Keratinocyte (primary cell): Measurements from ENCODE around the gene SLCO3A1. TPM values are rescaled to one million over a fixed set of nuclear protein-coding genes. Genes with fewer than 3 reads are reported as not detected.

ENCODE experiments used
- DNase-seq: peaks from one replicate; pipeline ENCODE4 v3.0.0-alpha.2; 2011; ENCODE audit warnings: low read depth, missing footprints, low spot score
- FAIRE-seq: peaks from 2 replicates; lab custom pipeline; 2011; peaks lifted over from hg19 to GRCh38; lab: Jason Lieb, UNC
- H2AFZ ChIP-seq: 2 replicates; pipeline ENCODE4 v1.6.0; 2012; ENCODE audit warnings: low read length, control low read depth, inconsistent platforms; ENCODE audit not compliant: control insufficient read depth
- H3K27ac ChIP-seq: 2 replicates; pipeline ENCODE4 v1.5.1; 2011; ENCODE audit warnings: low read length; ENCODE audit not compliant: control insufficient read depth, insufficient read depth
- H3K27me3 ChIP-seq: 3 replicates; pipeline ENCODE4 v1.6.0; 2011; ENCODE audit warnings: low read length; ENCODE audit not compliant: control insufficient read depth, insufficient read depth; ENCODE audit errors: extremely low read depth
- H3K36me3 ChIP-seq, 2 experiments: 2 replicates in 1 of 2; 3 replicates in 1 of 2; pipeline ENCODE4 v1.5.1; 2011; ENCODE audit warnings: low read length in 2 of 2, mild to moderate bottlenecking in 1 of 2; ENCODE audit not compliant: control insufficient read depth in 2 of 2, insufficient read depth in 2 of 2; ENCODE audit errors: extremely low read depth in 1 of 2
- H3K4me1 ChIP-seq: 3 replicates; pipeline ENCODE4 v1.5.1; 2011; ENCODE audit warnings: low read length; ENCODE audit not compliant: control insufficient read depth, insufficient read depth; ENCODE audit errors: extremely low read depth
- H3K4me2 ChIP-seq: 3 replicates; pipeline ENCODE4 v1.6.0; 2011; ENCODE audit warnings: low read depth, low read length; ENCODE audit not compliant: control insufficient read depth, insufficient read depth; ENCODE audit errors: extremely low read depth
- H3K4me3 ChIP-seq, 3 experiments: fragments of 200-600 bp in 1 of 3; sonication (generic) in 1 of 3; 2 replicates in 2 of 3; 3 replicates in 1 of 3; pipeline ENCODE4 v1.5.1; 2011 to 2016; ENCODE audit warnings: low read length in 3 of 3, mild to moderate bottlenecking in 3 of 3, control low read depth in 2 of 3, inconsistent platforms in 1 of 3, low read depth in 1 of 3, mixed read lengths in 1 of 3, mixed run types in 1 of 3, moderate library complexity in 1 of 3; ENCODE audit not compliant: control insufficient read depth in 2 of 3, insufficient read depth in 2 of 3; ENCODE audit errors: extremely low read depth in 1 of 3
- H3K79me2 ChIP-seq: 2 replicates; pipeline ENCODE4 v1.6.0; 2012; ENCODE audit warnings: low read length; ENCODE audit not compliant: control insufficient read depth, insufficient read depth
- H3K9ac ChIP-seq: 3 replicates; pipeline ENCODE4 v1.6.0; 2011; ENCODE audit warnings: low read length; ENCODE audit not compliant: control insufficient read depth, insufficient read depth; ENCODE audit errors: extremely low read depth
- H3K9me1 ChIP-seq: 3 replicates; pipeline ENCODE4 v1.6.0; 2011; ENCODE audit warnings: low read length; ENCODE audit not compliant: control insufficient read depth, insufficient read depth; ENCODE audit errors: extremely low read depth
- H3K9me3 ChIP-seq: 2 replicates; pipeline ENCODE4 v1.5.1; 2012; ENCODE audit warnings: low read depth, low read length; ENCODE audit not compliant: control insufficient read depth
- H4K20me1 ChIP-seq: 3 replicates; pipeline ENCODE4 v1.6.0; 2011; ENCODE audit warnings: low read length; ENCODE audit not compliant: control insufficient read depth, insufficient read depth; ENCODE audit errors: extremely low read depth
- CTCF ChIP-seq, 3 experiments: IDR thresholded peaks in 1 of 3; conservative IDR thresholded peaks in 1 of 3; optimal IDR thresholded peaks in 1 of 3; 2 replicates in 2 of 3; 3 replicates in 1 of 3; pipeline versions ENCODE3 to v1.5.1; 2011; ENCODE audit warnings: low read length in 3 of 3, mild to moderate bottlenecking in 3 of 3, moderate library complexity in 2 of 3, control low read depth in 1 of 3, inconsistent platforms in 1 of 3; ENCODE audit not compliant: insufficient read depth in 2 of 3; ENCODE audit errors: extremely low read depth in 1 of 3
- EZH2 ChIP-seq: IDR thresholded peaks from one replicate; pipeline ENCODE4 v1.6.1; 2012; ENCODE audit warnings: inconsistent platforms, mild to moderate bottlenecking, low read length, moderate library complexity
- dilution Hi-C: fragments of 300-500 bp; cut with MboI; formaldehyde crosslinking; loops from one replicate; pipeline ENCODE4 v1.7.0; 2020; ENCODE audit warnings: low sequenced_read_pairs; ENCODE audit not compliant: extremely low pct_ligation_motif_present
- polyA plus RNA-seq, 5 experiments: library from polyadenylated mRNA; depleted of rRNA in 3 of 5; stranded (reverse) in 3 of 5; stranded (forward) in 1 of 5; unstranded in 1 of 5; fragments of >200 nt; gene quantifications; 1 replicate in 1 of 5; 2 replicates in 3 of 5; 3 replicates in 1 of 5; pipeline versions ENCODE4 v1.2.1 to v1.2.3, GENCODE V29; 2011 to 2012; ENCODE audit warnings: missing spikeins in 2 of 5, low read depth in 1 of 5, low replicate concordance in 1 of 5

Gene SLCO3A1
- polyA plus RNA-seq, 1 donor (not counting 4 experiments of a cell fraction or from before 2014, with no cell fraction given): 21.3 TPM

DNA sequence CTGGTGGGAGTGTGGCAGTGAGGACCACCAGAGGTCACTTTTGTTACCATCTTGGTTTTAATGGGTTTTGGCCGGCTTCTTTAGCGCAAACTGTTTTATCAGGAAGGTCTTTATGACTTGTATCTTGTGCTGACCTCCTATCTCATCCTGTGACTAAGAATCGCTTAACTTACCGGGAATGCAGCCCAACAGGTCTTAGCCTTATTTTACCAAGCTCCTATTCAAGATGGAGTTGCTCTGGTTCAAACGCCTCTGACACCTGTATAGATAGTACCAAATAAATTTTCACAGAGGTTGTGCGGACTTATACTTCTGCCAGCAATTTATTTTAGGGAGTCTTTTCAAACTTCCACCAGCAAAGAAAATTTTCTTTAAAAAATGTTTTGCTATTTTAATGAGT, 13.6 kb upstream of the SLCO3A1 start:
- Histone ChIP-seq H3K79me2 (no peaks in the 10 kb centered on the region), H3K27me3 (peaks cover 2% of the 10 kb centered on the region), H4K20me1 (no peaks in the 10 kb centered on the region), H3K36me3 (no peaks in the 10 kb centered on the region), H3K9ac (no peak overlapping the region), H3K4me3 (no peak overlapping the region), H2AFZ (no peak overlapping the region), H3K4me2 (no peak overlapping the region), H3K27ac (no peak overlapping the region), H3K9me3 (no peaks in the 10 kb centered on the region), H3K9me1 (no peaks in the 10 kb centered on the region), H3K4me1 (peaks cover 4% of the 10 kb centered on the region)
- TF ChIP-seq CTCF (optimal IDR thresholded peaks at IDR 0.05 in 1 of 3, IDR thresholded peaks at IDR 0.05 in 1 of 3, conservative IDR thresholded peaks at IDR 0.05 in 1 of 3; ENCODE audit: extremely low read depth in 1 of 3, insufficient read depth in 2 of 3, low read length in 3 of 3): no peak
- no peak for TF ChIP-seq EZH2
- DNase-seq: no peak
- dilution Hi-C loops: no loop called here
- FAIRE-seq: no peak

DNA sequence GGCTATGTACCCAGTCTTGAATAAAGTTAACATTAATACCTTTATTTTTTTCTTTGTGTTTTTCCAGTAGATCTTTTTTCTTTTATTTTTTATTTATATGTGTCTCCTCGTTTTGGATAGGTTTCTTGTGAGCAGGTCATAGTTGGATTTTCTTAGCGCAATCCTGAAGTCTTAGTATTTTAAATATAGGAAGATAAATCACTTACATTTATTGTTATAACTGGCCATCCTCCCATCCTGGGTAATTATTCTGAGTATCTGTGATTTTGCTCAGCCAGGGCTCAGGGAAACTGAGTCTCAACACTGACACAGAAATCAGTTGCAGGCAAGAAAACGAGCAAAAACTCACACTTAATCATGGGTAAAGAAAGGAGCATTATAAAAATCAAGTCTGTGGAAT, 11.6 kb upstream of the SLCO3A1 start:
- Histone ChIP-seq H3K9ac (no peak overlapping the region), H3K36me3 (no peaks in the 10 kb centered on the region), H3K27me3 (peaks cover 6% of the 10 kb centered on the region), H3K27ac (no peak overlapping the region), H3K9me3 (no peaks in the 10 kb centered on the region), H3K79me2 (no peaks in the 10 kb centered on the region), H3K9me1 (no peaks in the 10 kb centered on the region), H3K4me2 (no peak overlapping the region), H2AFZ (no peak overlapping the region), H4K20me1 (no peaks in the 10 kb centered on the region), H3K4me1 (peaks cover 4% of the 10 kb centered on the region), H3K4me3 (no peak overlapping the region)
- dilution Hi-C loops: no loop called here
- no peak for DNase-seq
- FAIRE-seq: no peak
- no peak for TF ChIP-seq EZH2
- no peak for TF ChIP-seq CTCF (optimal IDR thresholded peaks at IDR 0.05 in 1 of 3, IDR thresholded peaks at IDR 0.05 in 1 of 3, conservative IDR thresholded peaks at IDR 0.05 in 1 of 3; ENCODE audit: extremely low read depth in 1 of 3, insufficient read depth in 2 of 3, low read length in 3 of 3)
